ENCODE data around the gene ARL6IP1.

ARL6IP1 gene

GRCh38 chr16:18801145-18801972, at the start of gene ARL6IP1 (continued):
- TF ChIP-seq ZNF501 (tag by site-specific recombination; IDR thresholded peaks at IDR 0.05) (peak; percentile 70), ZNF626 (tag by site-specific recombination; IDR thresholded peaks at IDR 0.05) (no peak), ZNF394 (tag by site-specific recombination; IDR thresholded peaks at IDR 0.05; ENCODE audit: borderline replicate concordance) (peak; percentile 98), REPIN1 (tag by site-specific recombination; IDR thresholded peaks at IDR 0.05; ENCODE audit: low read depth) (0 out of 2 replicates have a peak, but pooled peaks have one; percentile 23), SETDB1 (IDR thresholded peaks at IDR 0.05; ENCODE audit: insufficient read length, low read length) (peak; percentile 76), IKZF3 (tag by site-specific recombination; IDR thresholded peaks at IDR 0.05) (peak; percentile 75), ZFP69B (tag by site-specific recombination; IDR thresholded peaks at IDR 0.05) (peak; percentile 67), ZNF2 (tag by site-specific recombination; IDR thresholded peaks at IDR 0.05) (peak; percentile 61), KLF9 (tag by site-specific recombination; IDR thresholded peaks at IDR 0.05; ENCODE audit: low read depth) (peak; percentile 69), KLF16 (tag by site-specific recombination; IDR thresholded peaks at IDR 0.05) (peak; percentile 84), ZXDB (tag by site-specific recombination; IDR thresholded peaks at IDR 0.05) (peak; percentile 82), ZNF112 (tag by site-specific recombination; IDR thresholded peaks at IDR 0.05) (no peak), MZF1 (tag by site-specific recombination; IDR thresholded peaks at IDR 0.05; ENCODE audit: borderline replicate concordance) (peak; percentile 15; the same call in 1 of the 2 replicates), ZNF670 (tag by site-specific recombination; IDR thresholded peaks at IDR 0.05; ENCODE audit: low read depth) (no peak), SP2 (tag by site-specific recombination; IDR thresholded peaks at IDR 0.05) (peak; percentile 99), ZBTB44 (tag by site-specific recombination; IDR thresholded peaks at IDR 0.05) (peak; percentile 54), ZNF692 (tag by site-specific recombination; IDR thresholded peaks at IDR 0.05) (peak; percentile 70), ZNF146 (tag by site-specific recombination; IDR thresholded peaks at IDR 0.05) (0 out of 2 replicates have a peak, but pooled peaks have one; percentile 4), ZNF416 (tag by site-specific recombination; IDR thresholded peaks at IDR 0.05) (no peak), ZNF221 (tag by site-specific recombination; IDR thresholded peaks at IDR 0.05; ENCODE audit: borderline replicate concordance) (0 out of 2 replicates have a peak, but pooled peaks have one; percentile 36), ZBTB11 (tag by site-specific recombination; conservative IDR thresholded peaks at IDR 0.05; ENCODE audit: low read depth) (peak; percentile 97), ZNF768 (tag by site-specific recombination; IDR thresholded peaks at IDR 0.05) (no peak), ZSCAN18 (tag by site-specific recombination; IDR thresholded peaks at IDR 0.05) (0 out of 2 replicates have a peak, but pooled peaks have one; percentile 59), ZFHX2 (tag by site-specific recombination; conservative IDR thresholded peaks at IDR 0.05) (peak; percentile 83), ZBTB17 (tag by site-specific recombination; IDR thresholded peaks at IDR 0.05) (peak; percentile 76), GLI4 (tag by site-specific recombination; IDR thresholded peaks at IDR 0.05) (peak; percentile 72; the same call in 1 of the 2 replicates), ZNF660 (tag by site-specific recombination; IDR thresholded peaks at IDR 0.05) (peak; percentile 93), ZNF266 (tag by site-specific recombination; IDR thresholded peaks at IDR 0.05; ENCODE audit: low read depth) (no peak), ZSCAN5A (tag by site-specific recombination; IDR thresholded peaks at IDR 0.05) (peak; percentile 87), ZNF16 (tag by site-specific recombination; IDR thresholded peaks at IDR 0.05; ENCODE audit: low read depth) (no peak), BCL11B (tag by site-specific recombination; IDR thresholded peaks at IDR 0.05; ENCODE audit: low read depth) (peak; percentile 77; the same call in 1 of the 2 replicates)
